ENCODE measurements around the gene TUBA4B.
A peak's percentile ranks its signal among the peaks of the same experiment; 100 is the strongest.
"Not testable (repeated sequence)": the region's sequence is repeated elsewhere in the genome, so short reads cannot be mapped to it uniquely, and the experiment has no call there.

Gene TUBA4B

GRCh38 chr2:219249203-219249980 lies 3.7 kb upstream of the TUBA4B start:
- DNase-seq: peak; percentile 97

- peak; percentile 56 for DNase-seq
Measured at GRCh38 chr2:219250049-219250781, 2.8 kb upstream of the TUBA4B start.

DNA sequence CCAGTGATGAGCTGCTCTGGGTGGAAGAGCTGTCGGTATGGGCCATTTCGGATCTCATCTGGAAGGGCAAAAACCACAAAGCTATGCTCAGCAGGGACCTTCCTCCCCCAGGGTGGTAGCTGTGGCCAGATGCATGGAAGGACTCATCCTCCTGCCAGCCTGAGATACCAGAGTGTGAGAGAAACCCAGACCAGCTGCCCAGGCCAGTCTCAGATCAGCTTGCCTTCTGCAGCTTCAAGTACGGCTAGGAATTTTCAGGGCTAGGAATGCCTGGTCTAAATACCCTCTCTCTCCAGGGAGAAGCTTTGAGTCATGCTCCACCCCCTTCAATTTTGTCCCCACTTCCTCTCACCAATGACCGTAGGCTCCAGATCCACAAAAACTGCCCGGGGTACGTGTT lies 1.4 kb upstream of the TUBA4B start:
- DNase-seq: no peak

- peak; percentile 58 for DNase-seq
Measured at GRCh38 chr2:219252084-219252483, 959 bp upstream of the TUBA4B start.

DNA sequence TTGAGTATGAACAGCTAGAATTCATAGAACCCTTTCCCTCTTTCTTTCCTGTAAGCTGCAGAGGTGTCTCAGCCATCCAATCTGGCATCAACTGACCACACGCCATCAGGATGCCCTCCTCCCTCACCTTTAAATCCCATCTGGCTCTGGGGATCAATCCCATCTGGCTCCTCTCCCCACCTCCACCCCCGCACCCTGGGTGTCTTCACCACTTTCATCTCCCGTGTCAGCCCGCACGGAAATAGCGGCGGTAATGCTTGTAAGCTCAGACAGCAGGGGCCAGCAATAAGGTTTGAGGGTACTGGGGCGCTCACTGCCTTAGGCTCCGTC lies 508 bp upstream of the TUBA4B start:
- peak; percentile 61 for DNase-seq

DNA sequence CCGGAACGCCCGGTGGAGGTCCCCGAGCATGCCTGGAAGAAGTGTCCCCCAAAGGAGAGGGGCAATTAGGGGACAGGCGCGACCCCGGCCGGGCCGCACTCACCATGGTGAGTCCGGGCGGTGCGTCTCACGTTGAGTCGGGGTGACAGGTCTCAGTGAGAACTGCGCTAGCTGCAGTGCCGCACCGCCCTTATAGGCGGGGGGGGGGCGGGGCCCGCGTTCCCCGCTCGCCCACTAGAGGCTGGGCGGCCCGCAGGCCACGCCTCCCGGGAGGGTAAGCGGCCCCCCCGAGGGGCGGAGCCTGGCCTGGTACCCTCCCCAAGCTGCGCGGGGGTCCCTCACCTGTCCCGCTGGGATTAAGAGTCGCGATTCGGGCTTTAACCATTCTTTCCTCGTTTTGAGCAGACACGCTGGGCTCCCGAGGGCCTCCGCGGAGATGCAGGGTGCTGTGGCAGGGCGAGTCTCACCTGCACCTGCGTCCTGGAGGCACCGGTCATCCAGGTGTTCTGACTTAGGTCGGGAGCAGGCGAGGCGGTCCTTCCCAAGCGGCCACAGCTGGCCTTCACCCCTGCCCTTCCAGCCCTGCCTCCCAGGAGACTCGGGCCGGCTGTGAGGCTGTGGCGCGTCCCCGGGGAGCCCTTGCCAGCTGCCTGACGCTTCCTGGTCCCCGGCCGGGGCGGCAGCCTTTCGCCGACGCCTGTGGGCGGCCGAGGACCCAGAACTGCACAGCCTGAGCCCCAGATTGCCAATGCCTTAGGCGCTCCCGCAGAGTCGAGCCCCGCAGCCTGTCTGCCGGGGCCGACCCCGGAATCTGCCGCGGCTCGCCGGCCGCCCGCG lies 928 bp downstream of the TUBA4B start, which contains the start of gene TUBA4A:
Gene TUBA4A (minus strand): TSS at position 166 of the 837 bp plus-strand sequence. CDS start 60 bp downstream, at position 106.
- DNase-seq: peak; percentile 92

- peak; percentile 30 for DNase-seq
Measured at GRCh38 chr2:219254590-219255201, 1.7 kb downstream of the TUBA4B start.

GRCh38 chr2:219258942-219259341 lies 5.9 kb downstream of the TUBA4B start:
- not testable (repeated sequence) for DNase-seq

DNA sequence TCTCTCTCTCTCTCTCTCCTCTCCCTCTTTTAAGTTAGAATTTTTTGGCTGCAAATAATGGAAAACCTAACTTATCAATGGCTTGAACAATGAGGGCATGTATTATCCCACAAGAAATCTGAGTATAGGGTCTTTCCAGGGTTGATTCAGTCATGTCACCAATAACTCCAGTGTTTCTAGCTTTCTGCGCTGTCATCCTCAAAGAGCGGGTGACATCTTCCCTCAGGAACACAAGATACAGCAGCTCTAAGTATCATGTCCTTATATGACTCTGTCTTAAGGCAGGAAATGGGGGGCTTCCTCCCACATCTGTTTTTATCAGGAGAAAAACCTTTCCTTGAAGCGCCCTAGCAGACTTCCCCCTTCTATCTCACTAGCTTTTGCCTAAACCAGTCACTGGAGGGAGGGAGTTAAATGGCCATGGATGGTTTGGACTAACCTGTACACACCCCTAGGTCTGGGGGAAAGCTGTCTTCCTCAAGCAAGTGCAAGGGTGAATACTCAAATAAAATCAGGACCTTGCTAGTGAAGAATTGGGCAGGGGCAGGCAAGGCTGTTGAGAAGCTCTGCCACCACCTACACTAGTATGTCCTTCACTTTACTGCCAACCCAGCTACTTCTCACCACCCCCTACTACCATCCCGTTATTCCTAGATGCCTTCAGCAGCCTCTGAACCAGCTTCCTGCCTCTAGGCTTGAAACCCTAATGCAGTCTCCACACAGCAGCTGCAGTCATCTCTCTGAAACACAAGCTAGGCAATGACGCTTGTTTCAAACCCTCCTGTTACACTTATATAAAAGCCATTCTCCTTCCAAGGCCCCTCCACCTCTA lies 8.2 kb downstream of the TUBA4B start:
- DNase-seq: no peak

DNA sequence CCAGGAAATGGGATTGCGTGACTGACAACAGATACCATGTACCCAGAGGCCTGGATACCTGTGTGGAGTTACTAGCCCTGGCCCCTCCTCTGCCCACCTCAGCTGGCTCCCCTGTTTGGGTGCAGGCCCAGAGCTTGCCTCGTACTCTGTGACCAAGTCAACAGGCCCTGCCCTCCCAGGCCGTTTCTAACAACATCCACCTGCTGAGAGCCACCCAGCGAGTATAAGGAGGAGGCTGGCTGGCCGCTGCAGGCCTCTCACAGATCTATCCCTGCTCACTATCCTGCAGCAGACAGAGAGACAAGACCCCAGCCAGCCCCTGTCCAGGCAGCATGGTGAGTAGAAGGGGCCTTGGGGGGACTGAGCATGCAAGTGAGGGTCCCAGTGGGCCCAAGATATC lies 13.2 kb downstream of the TUBA4B start:
- DNase-seq: no peak

GRCh38 chr2:219266886-219267285 lies 13.8 kb downstream of the TUBA4B start:
- DNase-seq: no peak

GRCh38 chr2:219268294-219268693 lies 15.3 kb downstream of the TUBA4B start:
- no peak for DNase-seq

DNA sequence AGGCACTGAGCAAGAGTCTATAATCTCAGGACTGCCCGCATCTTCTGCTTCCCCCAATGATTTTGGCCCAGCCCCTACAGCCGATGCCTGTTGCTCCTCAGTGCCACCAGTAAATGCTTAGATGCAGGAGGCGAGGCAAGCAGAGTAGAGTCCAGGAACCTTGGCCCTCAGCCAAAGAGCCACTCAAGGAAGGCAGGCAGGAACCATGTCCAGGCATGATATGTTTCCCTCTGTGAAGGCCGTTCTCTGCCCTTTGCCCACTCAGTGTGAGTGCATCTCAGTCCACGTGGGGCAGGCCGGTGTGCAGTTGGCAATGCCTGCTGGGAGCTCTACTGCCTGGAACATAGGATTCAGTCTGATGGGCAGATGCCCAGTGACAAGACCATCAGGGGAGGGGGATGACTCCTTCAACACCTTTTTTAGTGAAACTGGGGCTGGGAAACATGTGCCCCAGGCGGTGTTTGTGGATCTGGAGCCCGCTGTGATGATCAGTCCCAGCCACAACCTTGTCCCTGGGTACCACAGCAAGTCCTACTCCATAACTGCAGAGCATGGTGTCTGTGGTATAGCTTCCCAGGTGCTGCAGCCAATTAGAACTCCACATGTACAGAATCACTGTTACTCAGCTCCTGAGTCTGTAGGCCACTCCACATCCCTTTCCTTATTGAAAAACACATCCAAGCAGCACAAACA lies 16.5 kb downstream of the TUBA4B start:
- DNase-seq: peak; percentile 65

- no peak for DNase-seq
Measured at GRCh38 chr2:219270055-219270372, 17.0 kb downstream of the TUBA4B start.

GRCh38 chr2:219271021-219271420 lies 18.0 kb downstream of the TUBA4B start:
- no peak for DNase-seq

DNA sequence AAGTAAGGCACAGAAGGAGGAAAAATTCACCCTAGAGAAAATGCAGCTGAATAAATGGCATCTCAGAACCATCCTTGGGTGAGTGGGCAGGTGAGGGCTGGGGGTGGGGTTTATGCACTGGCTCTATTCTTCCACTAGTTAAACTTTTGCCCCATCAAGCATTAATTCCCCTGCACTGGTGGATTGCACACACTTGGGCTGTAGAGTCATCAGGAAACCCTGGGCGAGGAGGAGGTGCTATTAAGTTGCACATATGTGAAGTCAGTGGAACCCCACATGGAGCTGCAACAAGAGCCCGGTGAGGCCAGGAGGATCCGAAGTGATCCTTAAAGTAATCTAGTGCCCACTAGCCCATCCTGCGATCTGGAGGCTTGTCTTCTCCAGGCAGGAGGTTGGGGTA lies 19.3 kb downstream of the TUBA4B start:
- no peak for DNase-seq

- no peak for DNase-seq
Measured at GRCh38 chr2:219272995-219273394, 20.0 kb downstream of the TUBA4B start.

DNA sequence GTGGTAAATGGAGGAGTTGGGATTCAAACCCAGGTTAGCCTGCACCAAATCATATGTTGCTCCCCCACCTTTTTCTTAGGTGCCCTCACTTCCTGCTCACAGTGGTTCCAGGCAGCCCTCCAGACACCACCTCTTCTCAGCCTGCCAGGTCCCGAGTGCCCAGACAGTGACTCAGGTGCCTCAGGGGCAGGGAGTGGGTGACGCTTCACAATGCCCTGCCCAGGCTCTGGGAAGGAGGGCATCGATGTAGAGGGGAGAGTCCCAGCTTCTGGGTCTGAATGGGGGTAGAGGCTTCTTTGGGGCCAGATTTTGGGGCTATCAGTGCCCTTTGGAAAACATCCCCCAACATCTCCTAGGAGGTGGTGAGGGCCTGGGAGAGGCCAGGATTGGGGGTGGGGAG lies 20.9 kb downstream of the TUBA4B start:
- no peak for DNase-seq

- DNase-seq: no peak
Measured at GRCh38 chr2:219274361-219274921, 21.4 kb downstream of the TUBA4B start.

GRCh38 chr2:219277703-219278654 lies 24.9 kb downstream of the TUBA4B start:
- DNase-seq: peak; percentile 85

Data from DMS53 (cell line).